NCI-H345 treated with DMSO at 0.1 percent for 48 hours (cell line): ENCODE measurements around the gene TRAFD1.
"Not testable (repeated sequence)": the region's sequence is repeated elsewhere in the genome, so short reads cannot be mapped to it uniquely, and the experiment has no call there.

Experiments
- DNase-seq: peaks from one replicate; lab custom pipeline; 2025; ENCODE audit not compliant: unreplicated experiment; lab: John Stamatoyannopoulos, UW

TRAFD1 gene

GRCh38 chr12:112158461-112159145, 33.2 kb downstream of the TRAFD1 start:
- not testable (repeated sequence) for DNase-seq

- DNase-seq = no peak
These were observed 33.8 kb downstream of the TRAFD1 start for GRCh38 chr12:112159146-112159541.

GRCh38 chr12:112160611-112161010, 35.3 kb downstream of the TRAFD1 start:
- no peak for DNase-seq

GRCh38 chr12:112161711-112162110, 36.4 kb downstream of the TRAFD1 start:
- DNase-seq = no peak

GRCh38 chr12:112162241-112162790, 37.0 kb downstream of the TRAFD1 start:
- no peak for DNase-seq

GRCh38 chr12:112163056-112163455, 37.7 kb downstream of the TRAFD1 start:
- DNase-seq = no peak

- no peak for DNase-seq
These were observed 38.2 kb downstream of the TRAFD1 start for GRCh38 chr12:112163471-112163991.

GRCh38 chr12:112164011-112164660, 38.8 kb downstream of the TRAFD1 start:
- no peak for DNase-seq

- DNase-seq = no peak
These were observed 40.3 kb downstream of the TRAFD1 start for GRCh38 chr12:112165624-112166023.

- DNase-seq = no peak
These were observed 41.0 kb downstream of the TRAFD1 start for GRCh38 chr12:112166051-112167015.

- DNase-seq = no peak
These were observed 41.7 kb downstream of the TRAFD1 start for GRCh38 chr12:112167031-112167461.

GRCh38 chr12:112167718-112168525, 42.6 kb downstream of the TRAFD1 start:
- DNase-seq = peak; percentile 57

GRCh38 chr12:112168561-112168971, 43.2 kb downstream of the TRAFD1 start:
- no peak for DNase-seq

GRCh38 chr12:112169161-112169872, 44.0 kb downstream of the TRAFD1 start:
- no peak for DNase-seq

GRCh38 chr12:112169966-112170365, 44.6 kb downstream of the TRAFD1 start:
- DNase-seq = no peak

- no peak for DNase-seq
These were observed 45.0 kb downstream of the TRAFD1 start for GRCh38 chr12:112170376-112170775.

- no peak for DNase-seq
These were observed 45.7 kb downstream of the TRAFD1 start for GRCh38 chr12:112170971-112171596.

- no peak for DNase-seq
These were observed 47.4 kb downstream of the TRAFD1 start for GRCh38 chr12:112172556-112173324.
